ENCODE results near the gene BABAM2. TPM values are rescaled to one million over a fixed set of nuclear protein-coding genes. Genes with fewer than 3 reads are reported as not detected.

The BABAM2 gene
- total RNA-seq, 1 donor from 2014 or later: 34.6 TPM

DNA sequence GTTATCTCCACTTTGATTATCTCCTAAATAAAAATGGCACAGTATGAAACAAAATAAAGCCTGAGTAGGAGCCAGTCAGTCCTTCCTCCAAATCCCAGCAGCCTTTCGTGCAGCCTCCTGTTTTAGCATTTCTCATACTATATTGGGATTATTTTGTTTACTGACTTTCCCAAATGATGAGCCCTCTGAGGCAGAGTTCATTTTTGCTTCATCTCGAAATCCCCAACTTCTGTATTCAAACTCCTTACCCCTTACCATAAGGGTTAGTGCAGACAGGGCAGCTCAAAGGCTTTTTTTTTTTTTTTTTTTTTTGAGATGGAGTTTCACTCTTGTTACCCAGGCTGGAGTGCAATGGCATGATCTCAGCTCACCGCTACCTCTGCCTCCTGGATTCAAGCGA, 388.8 kb downstream of the BABAM2 start:
- H2AFZ ChIP-seq (replicated peaks): no peak overlapping the region
- peaks cover 26% of the 10 kb centered on the region for H3K4me1 Mint-ChIP-seq

DNA sequence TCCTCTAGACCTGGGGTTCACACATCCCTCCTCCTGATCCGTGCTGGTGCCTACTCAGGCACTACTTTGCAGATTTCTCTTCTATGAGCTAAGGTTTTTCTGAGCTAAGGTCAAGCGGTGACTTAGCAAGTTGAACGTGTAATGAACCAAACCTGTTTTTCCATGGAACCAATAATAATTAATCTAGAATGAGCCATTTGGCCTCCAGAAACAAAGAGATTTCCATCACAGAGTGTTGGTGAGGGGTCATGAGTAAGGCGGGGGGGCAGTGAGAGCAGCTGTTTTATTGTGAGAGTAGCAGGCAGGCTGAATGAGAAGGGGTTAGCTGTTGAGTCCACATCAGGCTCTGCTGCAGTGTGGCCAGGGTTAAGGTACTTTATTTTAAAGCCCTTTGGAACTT, 390.1 kb downstream of the BABAM2 start:
- no peaks in the 10 kb centered on the region for H3K4me1 ChIP-seq
- H3K4me3 Mint-ChIP-seq: no peak overlapping the region
- no peak overlapping the region for H3K27ac ChIP-seq
- H2AFZ ChIP-seq (replicated peaks): no peak overlapping the region
- peak overlapping the region; percentile 20 for H3K27ac Mint-ChIP-seq
- H3K9me3 Mint-ChIP-seq: no peaks in the 10 kb centered on the region
- peaks cover 3% of the 10 kb centered on the region for H3K36me3 Mint-ChIP-seq
- H3F3A ChIP-seq (ENCODE audit: low read depth): no peaks in the 10 kb centered on the region
- peaks cover 6% of the 10 kb centered on the region for H3K27me3 Mint-ChIP-seq (ENCODE audit: insufficient read depth, low read depth)
- H3K4me3 ChIP-seq: no peak overlapping the region
- no peaks in the 10 kb centered on the region for H4K20me1 ChIP-seq (ENCODE audit: low read depth)
- no peaks in the 10 kb centered on the region for H3K9me3 ChIP-seq (ENCODE audit: low read depth)
- H3K4me2 ChIP-seq: no peak overlapping the region
- H3K9ac ChIP-seq: no peak overlapping the region
- H3K4me1 Mint-ChIP-seq: peaks cover 15% of the 10 kb centered on the region
- H3K79me2 ChIP-seq (ENCODE audit: low read depth): no peaks in the 10 kb centered on the region
- H3K27me3 ChIP-seq: no peaks in the 10 kb centered on the region
- TF ChIP-seq, protein P1, sequence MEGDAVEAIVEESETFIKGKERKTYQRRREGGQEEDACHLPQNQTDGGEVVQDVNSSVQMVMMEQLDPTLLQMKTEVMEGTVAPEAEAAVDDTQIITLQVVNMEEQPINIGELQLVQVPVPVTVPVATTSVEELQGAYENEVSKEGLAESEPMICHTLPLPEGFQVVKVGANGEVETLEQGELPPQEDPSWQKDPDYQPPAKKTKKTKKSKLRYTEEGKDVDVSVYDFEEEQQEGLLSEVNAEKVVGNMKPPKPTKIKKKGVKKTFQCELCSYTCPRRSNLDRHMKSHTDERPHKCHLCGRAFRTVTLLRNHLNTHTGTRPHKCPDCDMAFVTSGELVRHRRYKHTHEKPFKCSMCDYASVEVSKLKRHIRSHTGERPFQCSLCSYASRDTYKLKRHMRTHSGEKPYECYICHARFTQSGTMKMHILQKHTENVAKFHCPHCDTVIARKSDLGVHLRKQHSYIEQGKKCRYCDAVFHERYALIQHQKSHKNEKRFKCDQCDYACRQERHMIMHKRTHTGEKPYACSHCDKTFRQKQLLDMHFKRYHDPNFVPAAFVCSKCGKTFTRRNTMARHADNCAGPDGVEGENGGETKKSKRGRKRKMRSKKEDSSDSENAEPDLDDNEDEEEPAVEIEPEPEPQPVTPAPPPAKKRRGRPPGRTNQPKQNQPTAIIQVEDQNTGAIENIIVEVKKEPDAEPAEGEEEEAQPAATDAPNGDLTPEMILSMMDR (IDR thresholded peaks at IDR 0.05): no peak
- no peak for TF ChIP-seq EZH2 (IDR thresholded peaks at IDR 0.05)
- no peaks in the 10 kb centered on the region for H3K36me3 ChIP-seq
- no peak for DNase-seq (ENCODE audit: low spot score)

More for the DNA sequence above, 388.8 kb downstream of the BABAM2 start:
- Histone ChIP-seq H3K9me3 (ENCODE audit: low read depth) (no peaks in the 10 kb centered on the region), H3F3A (ENCODE audit: low read depth) (no peaks in the 10 kb centered on the region), H3K36me3 (no peaks in the 10 kb centered on the region), H3K79me2 (ENCODE audit: low read depth) (no peaks in the 10 kb centered on the region), H3K4me2 (no peak overlapping the region), H4K20me1 (ENCODE audit: low read depth) (no peaks in the 10 kb centered on the region), H3K27ac (no peak overlapping the region), H3K4me3 (no peak overlapping the region), H3K9ac (no peak overlapping the region), H3K4me1 (peaks cover 5% of the 10 kb centered on the region), H3K27me3 (no peaks in the 10 kb centered on the region)
- H3K4me3 Mint-ChIP-seq: no peak overlapping the region
- no peaks in the 10 kb centered on the region for H3K9me3 Mint-ChIP-seq
- no peak for TF ChIP-seq EZH2phosphoT487 (IDR thresholded peaks at IDR 0.05)
- TF ChIP-seq EZH2 (IDR thresholded peaks at IDR 0.05): no peak
- TF ChIP-seq, protein P1 (IDR thresholded peaks at IDR 0.05): no peak
- H3K36me3 Mint-ChIP-seq: peaks cover 3% of the 10 kb centered on the region
- peaks cover 6% of the 10 kb centered on the region for H3K27me3 Mint-ChIP-seq (ENCODE audit: insufficient read depth, low read depth)
- DNase-seq (ENCODE audit: low spot score): no peak
- H3K27ac Mint-ChIP-seq: no peak overlapping the region

DNA sequence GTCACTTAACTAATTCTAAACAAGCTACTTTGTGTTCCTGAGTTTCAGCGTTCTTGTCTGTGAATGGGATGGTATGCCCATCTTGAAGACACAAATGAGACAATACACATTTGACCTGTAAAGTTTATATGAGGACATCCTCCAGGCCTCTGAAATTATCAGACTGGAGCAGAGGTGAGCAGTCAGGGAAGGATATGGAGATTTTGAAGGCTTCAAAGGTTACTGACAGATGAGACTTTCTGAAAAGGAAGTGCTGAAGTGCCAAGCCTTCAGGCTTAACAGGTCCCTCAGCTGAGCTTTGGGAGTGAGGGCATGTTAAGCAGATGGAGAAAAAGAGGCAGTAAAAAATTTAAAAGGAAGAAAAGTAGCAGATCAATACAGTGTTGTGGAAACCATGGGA, 391.2 kb downstream of the BABAM2 start:
- Histone ChIP-seq H2AFZ (replicated peaks) (no peak overlapping the region), H3K9ac (no peak overlapping the region), H3F3A (ENCODE audit: low read depth) (no peaks in the 10 kb centered on the region), H3K79me2 (ENCODE audit: low read depth) (no peaks in the 10 kb centered on the region), H3K9me3 (ENCODE audit: low read depth) (no peaks in the 10 kb centered on the region), H3K4me1 (no peaks in the 10 kb centered on the region), H3K4me3 (no peak overlapping the region), H3K36me3 (no peaks in the 10 kb centered on the region), H4K20me1 (ENCODE audit: low read depth) (no peaks in the 10 kb centered on the region), H3K27ac (no peak overlapping the region), H3K4me2 (no peak overlapping the region), H3K27me3 (no peaks in the 10 kb centered on the region)
- no peak overlapping the region for H3K4me3 Mint-ChIP-seq
- no peak overlapping the region for H3K27ac Mint-ChIP-seq
- peaks cover 6% of the 10 kb centered on the region for H3K27me3 Mint-ChIP-seq (ENCODE audit: insufficient read depth, low read depth)
- TF ChIP-seq EZH2phosphoT487 (IDR thresholded peaks at IDR 0.05): no peak
- TF ChIP-seq, protein P1 (IDR thresholded peaks at IDR 0.05): no peak
- TF ChIP-seq EZH2 (IDR thresholded peaks at IDR 0.05): no peak
- peaks cover 3% of the 10 kb centered on the region for H3K36me3 Mint-ChIP-seq
- H3K4me1 Mint-ChIP-seq: peaks cover 10% of the 10 kb centered on the region
- H3K9me3 Mint-ChIP-seq: no peaks in the 10 kb centered on the region
- DNase-seq (ENCODE audit: low spot score): no peak

Measured in neural progenitor cell (in vitro differentiated cells).